ENCODE measurements around the gene PGM2L1. TPM values are rescaled to one million over a fixed set of nuclear protein-coding genes. Genes with fewer than 3 reads are reported as not detected.

The PGM2L1 gene
- 1.6 TPM for total RNA-seq
- long read RNA-seq, full-length matches to known transcripts: 2 of 2 reads
- long read RNA-seq, partial matches to known transcripts: 0 of 2 reads
- long read RNA-seq, other reads (novel, unspliced or antisense): 0 of 2 reads

GRCh38 chr11:74398244-74399159 is at the start of gene PGM2L1:
PGM2L1 (minus strand) TSS chr11:74398433; CDS start chr11:74398161, 272 bp downstream.
- peak; percentile 92 for DNase-seq
- H3K27ac ChIP-seq (replicated peaks): peak within 1 kb of the TSS; percentile 96
- peaks cover 12% of the 10 kb centered on the region for H3K4me1 ChIP-seq
- no peaks in the 10 kb centered on the region for H3K27me3 ChIP-seq (ENCODE audit: low read depth)
- H3K36me3 ChIP-seq: no peaks in the 10 kb centered on the region
- peak within 1 kb of the TSS; percentile 84 for H3K4me3 ChIP-seq
- H3K9me3 ChIP-seq (replicated peaks): no peaks in the 10 kb centered on the region
- TF ChIP-seq CTCF (IDR thresholded peaks at IDR 0.05; ENCODE audit: borderline replicate concordance): no peak
- intact Hi-C loops (cut with micrococcal nuclease): no loop called here

- DNase-seq: no peak
- Histone ChIP-seq H3K4me1 (peaks cover 18% of the 10 kb centered on the region), H3K36me3 (no peaks in the 10 kb centered on the region), H3K27me3 (ENCODE audit: low read depth) (peaks cover 10% of the 10 kb centered on the region), H3K9me3 (replicated peaks) (no peaks in the 10 kb centered on the region), H3K4me3 (no peak overlapping the region), H3K27ac (replicated peaks) (no peak overlapping the region)
- no peak for TF ChIP-seq CTCF (IDR thresholded peaks at IDR 0.05; ENCODE audit: borderline replicate concordance)
- intact Hi-C loops (cut with micrococcal nuclease): loop anchor here (2.0 to 5.0 kb wide), 2 partner anchors 59 to 190 kb away; no protein-coding TSS in a partner anchor
Measured at GRCh38 chr11:74447720-74448119, 49.5 kb upstream of the PGM2L1 start.

GRCh38 chr11:74446532-74446938 is 48.3 kb upstream of the PGM2L1 start:
- DNase-seq: no peak
- Histone ChIP-seq H3K36me3 (no peaks in the 10 kb centered on the region), H3K27me3 (ENCODE audit: low read depth) (no peaks in the 10 kb centered on the region), H3K4me3 (no peak overlapping the region), H3K9me3 (replicated peaks) (no peaks in the 10 kb centered on the region), H3K4me1 (peaks cover 19% of the 10 kb centered on the region), H3K27ac (replicated peaks) (no peak overlapping the region)
- intact Hi-C loops (cut with micrococcal nuclease): loop anchor here (5.0 kb wide), 1 partner anchor 189 kb away; no protein-coding TSS in a partner anchor
- no peak for TF ChIP-seq CTCF (IDR thresholded peaks at IDR 0.05; ENCODE audit: borderline replicate concordance)

- Histone ChIP-seq H3K4me3 (no peak overlapping the region), H3K36me3 (no peaks in the 10 kb centered on the region), H3K4me1 (peaks cover 19% of the 10 kb centered on the region), H3K27ac (replicated peaks) (no peak overlapping the region), H3K9me3 (replicated peaks) (no peaks in the 10 kb centered on the region), H3K27me3 (ENCODE audit: low read depth) (no peaks in the 10 kb centered on the region)
- intact Hi-C loops (cut with micrococcal nuclease): no loop called here
- DNase-seq: no peak
- TF ChIP-seq CTCF (IDR thresholded peaks at IDR 0.05; ENCODE audit: borderline replicate concordance): no peak
Measured at GRCh38 chr11:74444173-74444826, 46.1 kb upstream of the PGM2L1 start.

GRCh38 chr11:74443071-74443864 is 45.0 kb upstream of the PGM2L1 start:
- no peak overlapping the region for H3K27ac ChIP-seq (replicated peaks)
- peak; percentile 39 for TF ChIP-seq CTCF (IDR thresholded peaks at IDR 0.05; ENCODE audit: borderline replicate concordance)
- H3K36me3 ChIP-seq: no peaks in the 10 kb centered on the region
- H3K4me1 ChIP-seq: peaks cover 19% of the 10 kb centered on the region
- no peak for DNase-seq
- H3K4me3 ChIP-seq: peak overlapping the region; percentile 6
- no peaks in the 10 kb centered on the region for H3K27me3 ChIP-seq (ENCODE audit: low read depth)
- intact Hi-C loops (cut with micrococcal nuclease): no loop called here
- H3K9me3 ChIP-seq (replicated peaks): no peaks in the 10 kb centered on the region

Data from left ventricle myocardium inferior (tissue), 1 donor.